Activated CD8-positive, alpha-beta memory T cell treated with anti-CD3 and anti-CD28 coated beads, Interleukin-2, amount 50 U/mL, for 48 hours (primary cell): Measurements from ENCODE around the gene FBXO40.
"Not testable (repeated sequence)": the region's sequence is repeated elsewhere in the genome, so short reads cannot be mapped to it uniquely, and the experiment has no call there.

Experiments used
- DNase-seq: peaks from one replicate; pipeline ENCODE4 v3.0.0-alpha.2; 2020

Gene FBXO40

DNA sequence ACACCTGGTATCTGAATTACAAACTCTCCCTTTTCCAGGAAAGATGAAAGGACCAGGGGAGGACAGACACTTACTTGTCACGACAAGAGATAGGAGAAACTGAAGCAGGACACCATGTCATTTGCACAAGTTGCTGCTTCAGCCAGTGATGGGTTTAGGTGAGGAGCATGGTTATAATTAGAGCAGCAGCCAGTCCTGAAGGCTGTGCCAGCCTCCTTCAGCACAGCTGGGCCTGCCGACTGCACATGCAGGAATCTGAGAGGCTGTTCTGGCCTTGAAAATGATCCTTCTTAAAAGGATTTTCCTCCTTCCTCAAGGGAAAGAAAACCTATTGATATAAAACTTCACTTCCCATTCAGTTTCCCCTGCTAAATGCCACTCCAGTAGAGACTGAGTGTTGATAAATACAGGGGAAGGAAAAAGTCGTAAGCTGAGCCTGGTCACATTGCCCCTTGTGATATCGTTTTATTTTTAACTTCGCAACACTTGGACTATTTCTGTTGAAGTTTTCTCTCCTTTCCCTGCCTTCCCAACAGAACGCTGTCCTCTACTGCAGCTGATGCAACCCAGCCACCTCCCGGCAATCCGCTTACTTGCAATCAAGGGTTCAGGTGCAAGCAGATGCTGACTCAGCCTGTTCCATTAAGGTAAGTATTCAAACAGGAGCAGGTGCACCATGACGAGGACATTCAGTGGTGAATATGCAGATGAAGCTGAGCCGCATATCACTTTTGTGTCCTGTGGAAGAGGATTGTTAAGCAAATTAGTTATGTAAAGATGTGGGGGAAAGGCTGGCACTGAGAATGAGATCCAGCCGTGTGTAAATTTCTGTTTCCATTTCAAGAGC, at the start of gene FBXO40:
FBXO40 (plus strand) TSS at position 524 of the 847 bp plus-strand sequence. CDS start 27,197 bp downstream, outside the sequence.
- no peak for DNase-seq

GRCh38 chr3:121545049-121545573, 48.1 kb upstream of the FBXO40 start:
- no peak for DNase-seq

DNA sequence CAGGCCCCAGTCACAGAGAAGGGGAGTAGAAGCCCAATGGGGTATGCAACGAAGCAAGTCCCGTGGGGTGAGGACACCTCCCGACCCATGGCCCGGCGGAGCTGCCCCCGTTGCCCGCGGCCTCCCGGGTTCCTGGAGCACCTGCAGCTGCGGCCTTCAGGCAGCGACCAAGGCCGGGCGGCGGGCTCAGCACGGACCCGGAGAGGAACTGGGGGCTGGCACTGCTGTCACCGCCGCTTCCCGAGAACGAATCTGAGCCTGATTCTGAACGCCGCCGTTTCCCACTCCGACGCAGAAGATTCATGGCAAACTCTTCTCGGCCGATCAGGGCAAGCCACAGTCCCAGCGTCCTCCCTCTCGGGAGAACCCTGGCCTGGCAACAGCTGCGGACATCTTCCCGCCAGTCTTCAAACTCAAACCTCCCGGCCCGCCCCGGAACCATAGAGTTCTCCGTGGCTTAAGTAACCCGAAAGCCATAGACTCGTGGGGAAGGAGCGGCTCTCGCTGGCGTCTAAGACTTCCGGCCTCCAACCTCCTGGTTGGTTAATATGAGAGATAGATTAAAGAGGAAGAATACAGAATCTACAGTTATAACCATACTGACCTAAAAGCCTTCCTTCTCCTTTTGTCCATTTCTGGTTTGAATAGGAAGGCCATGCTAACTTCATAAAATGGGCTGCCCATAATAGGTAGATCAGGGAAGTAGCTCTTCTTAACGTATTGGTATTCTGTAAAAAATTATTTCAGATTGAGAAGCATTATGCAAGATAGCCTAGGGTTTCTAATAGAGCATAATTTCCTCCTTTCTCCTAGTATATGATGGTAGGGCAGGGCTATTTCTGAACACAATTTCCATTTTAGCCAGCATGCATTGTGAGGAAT, 47.4 kb upstream of the FBXO40 start, which contains the start of gene POLQ:
POLQ (minus strand) TSS at position 415 of the 882 bp plus-strand sequence; CDS start at position 304, 111 bp downstream.
- DNase-seq = peak; percentile 90

GRCh38 chr3:121552379-121552778, 40.8 kb upstream of the FBXO40 start:
- no peak for DNase-seq

DNA sequence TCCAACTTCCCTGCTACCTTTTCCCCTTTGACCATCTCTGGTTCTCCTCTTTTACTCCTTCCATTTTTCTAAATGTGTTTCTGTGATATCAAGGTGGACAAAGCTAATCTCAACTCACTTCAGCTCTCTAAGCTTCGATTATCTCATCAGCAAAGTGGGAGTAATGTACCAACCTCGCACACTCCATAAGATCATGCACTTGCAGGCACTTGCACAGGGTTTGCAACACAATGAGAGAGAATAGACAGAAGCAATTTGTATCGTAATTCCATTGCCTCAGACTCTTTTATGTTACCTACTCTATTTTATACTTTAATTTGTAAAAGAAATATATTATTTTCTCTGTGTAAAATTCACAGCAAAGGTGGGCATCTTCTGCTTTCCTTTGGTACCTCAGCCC, 40.4 kb upstream of the FBXO40 start:
- DNase-seq = no peak

GRCh38 chr3:121557426-121557934, 35.7 kb upstream of the FBXO40 start:
- DNase-seq = no peak

GRCh38 chr3:121562148-121562547, 31.0 kb upstream of the FBXO40 start:
- DNase-seq = no peak

- no peak for DNase-seq
These were observed 26.4 kb upstream of the FBXO40 start for GRCh38 chr3:121566773-121567172.

DNA sequence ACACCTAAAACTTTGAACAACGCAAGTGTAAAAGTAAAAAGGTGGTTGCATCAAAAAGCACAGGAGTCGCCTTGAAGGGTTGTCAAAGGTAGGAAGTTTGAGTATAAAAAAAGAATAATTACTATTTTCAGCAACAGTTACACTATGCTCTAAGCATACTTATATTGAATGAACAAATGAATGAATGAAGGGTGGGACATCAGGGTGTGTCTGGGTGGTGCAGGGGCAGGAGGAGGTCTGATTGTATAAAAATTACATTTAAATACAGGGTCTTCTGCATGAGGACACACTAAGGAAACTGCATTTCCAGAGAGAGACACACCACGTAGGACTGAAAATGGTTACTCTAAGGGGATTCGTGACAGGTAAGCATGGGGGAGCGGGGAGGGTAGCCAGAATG, 25.5 kb upstream of the FBXO40 start, which contains the start of gene ARGFX:
ARGFX (plus strand) TSS at position 301 of the 400 bp plus-strand sequence. CDS start 2,765 bp downstream, outside the sequence.
- DNase-seq = no peak

DNA sequence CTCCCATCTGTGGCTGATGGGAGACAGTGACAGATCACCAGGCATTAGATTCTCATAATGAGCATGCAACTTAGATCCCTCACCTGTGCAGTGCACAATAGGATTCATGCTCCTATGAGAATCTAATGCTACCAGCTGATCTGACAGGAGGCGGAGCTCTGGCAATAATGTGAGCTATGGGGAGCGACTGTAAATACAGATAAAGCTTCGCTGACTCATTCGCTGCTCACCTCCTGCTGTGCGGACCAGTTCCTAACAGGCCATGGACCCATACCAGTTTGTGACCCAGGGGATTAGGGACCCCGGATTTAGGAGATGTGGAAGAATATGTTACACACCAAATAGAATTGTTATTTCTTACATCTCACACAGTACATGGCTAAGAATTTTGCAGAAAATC, 18.7 kb upstream of the FBXO40 start:
- DNase-seq = no peak

GRCh38 chr3:121581691-121582090, 11.5 kb upstream of the FBXO40 start:
- no peak for DNase-seq

DNA sequence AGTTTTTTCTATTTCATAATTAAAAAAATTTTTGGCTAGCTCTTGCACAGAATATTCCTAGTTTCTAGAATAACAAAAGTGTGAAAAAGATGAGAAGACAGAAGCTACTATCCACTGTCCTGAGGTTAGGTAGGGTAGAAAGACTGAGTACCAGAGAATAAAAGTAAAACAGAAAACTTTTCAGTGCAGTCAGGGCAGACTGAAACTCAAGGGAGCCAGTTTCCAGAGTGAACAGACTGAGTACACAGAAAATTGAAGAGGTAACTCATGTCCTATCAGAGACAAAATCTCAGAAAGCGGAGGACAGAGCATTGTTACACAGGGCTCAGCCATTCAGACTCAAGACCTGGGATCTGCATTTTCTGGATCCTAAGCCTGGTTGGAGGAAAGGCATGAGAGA, 8.8 kb upstream of the FBXO40 start:
- DNase-seq = no peak

DNA sequence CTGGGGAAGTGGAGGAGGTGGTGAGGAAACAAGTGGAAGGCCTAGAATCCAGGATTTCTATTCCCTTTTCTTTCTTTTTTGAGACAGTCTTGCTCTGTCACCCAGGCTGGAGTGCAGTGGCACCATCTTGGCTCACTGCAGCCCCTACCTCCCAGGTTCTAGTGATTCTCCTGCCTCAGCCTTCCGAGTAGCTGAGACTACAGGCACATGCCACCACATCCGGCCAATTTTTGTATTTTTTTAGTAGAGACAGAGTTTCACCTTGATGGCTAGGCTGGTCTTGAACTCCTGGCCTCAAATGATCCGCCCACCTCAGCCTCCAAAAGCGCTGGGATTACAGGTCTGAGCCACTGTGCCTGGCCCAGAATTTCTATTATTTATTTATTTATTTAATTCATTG, 627 bp downstream of the FBXO40 start:
- not testable (repeated sequence) for DNase-seq

GRCh38 chr3:121594850-121595249, 1.7 kb downstream of the FBXO40 start:
- no peak for DNase-seq

DNA sequence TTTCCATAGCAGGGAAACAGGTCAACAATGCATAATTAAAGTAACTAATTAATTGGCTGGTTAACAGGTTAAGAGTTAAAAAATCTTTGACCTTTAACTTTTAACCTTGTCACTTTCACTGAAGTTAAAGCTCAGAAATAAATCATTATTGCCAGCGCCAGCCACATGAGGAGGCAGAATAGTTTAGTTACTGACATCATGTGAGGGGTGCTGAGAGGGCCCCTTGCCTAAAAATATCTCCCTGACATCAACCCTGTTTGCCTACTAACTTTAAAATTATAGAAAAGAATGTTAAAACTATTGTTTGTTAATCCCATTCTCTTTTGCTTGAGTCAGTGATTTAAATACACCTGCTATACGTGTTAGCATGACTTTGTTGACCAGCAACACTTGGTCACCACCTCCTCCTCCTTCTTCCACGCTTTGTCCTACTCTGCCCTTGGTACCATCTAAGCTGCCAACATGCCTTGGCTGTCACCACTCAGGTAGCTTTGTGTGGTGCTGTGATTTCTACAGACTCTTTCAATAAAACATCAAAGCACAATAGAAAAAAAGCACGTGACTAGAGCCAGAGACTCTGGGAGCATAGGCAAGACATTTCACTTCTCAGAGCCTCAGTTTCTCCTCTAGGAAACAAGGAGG, 2.7 kb downstream of the FBXO40 start:
- DNase-seq = no peak

DNA sequence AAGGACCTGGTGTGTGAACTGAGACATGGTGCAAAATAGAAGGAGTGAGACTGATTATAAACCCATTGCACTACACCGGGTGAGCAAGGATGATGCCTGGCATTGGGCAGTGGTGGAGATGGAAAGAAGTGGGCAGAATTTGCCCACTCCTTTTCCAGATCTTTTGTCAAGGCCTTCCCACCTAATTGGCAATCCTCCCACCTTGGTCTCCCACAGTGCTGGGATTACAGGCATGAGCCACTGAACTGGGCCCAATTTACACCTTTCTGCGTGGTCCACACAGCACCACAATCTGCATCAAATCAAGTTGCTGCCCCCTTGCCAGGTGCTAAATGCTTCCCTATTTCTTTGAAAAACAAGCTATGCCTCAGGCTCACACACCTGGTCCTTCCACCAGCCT, 5.4 kb downstream of the FBXO40 start:
- DNase-seq = no peak

DNA sequence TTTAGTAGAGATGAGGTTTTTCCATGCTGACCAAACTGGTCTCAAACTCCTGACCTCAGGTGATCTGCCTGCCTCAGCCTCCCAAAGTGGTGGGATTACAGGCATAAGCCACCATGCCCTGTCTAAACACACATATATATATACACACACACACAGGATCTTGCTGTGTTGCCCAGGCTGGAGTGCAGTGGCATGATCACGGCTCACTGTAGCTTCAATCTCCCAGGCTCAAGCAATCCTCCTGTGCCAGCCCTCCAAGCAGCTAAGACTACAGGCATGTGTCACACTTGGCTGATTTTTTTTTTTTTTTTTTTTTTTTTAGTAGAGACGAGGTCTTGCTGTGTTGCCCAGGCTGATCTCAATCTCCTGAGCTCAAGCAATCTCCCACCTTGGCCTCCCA, 6.7 kb downstream of the FBXO40 start:
- not testable (repeated sequence) for DNase-seq

GRCh38 chr3:121601212-121601812, 8.1 kb downstream of the FBXO40 start:
- no peak for DNase-seq

DNA sequence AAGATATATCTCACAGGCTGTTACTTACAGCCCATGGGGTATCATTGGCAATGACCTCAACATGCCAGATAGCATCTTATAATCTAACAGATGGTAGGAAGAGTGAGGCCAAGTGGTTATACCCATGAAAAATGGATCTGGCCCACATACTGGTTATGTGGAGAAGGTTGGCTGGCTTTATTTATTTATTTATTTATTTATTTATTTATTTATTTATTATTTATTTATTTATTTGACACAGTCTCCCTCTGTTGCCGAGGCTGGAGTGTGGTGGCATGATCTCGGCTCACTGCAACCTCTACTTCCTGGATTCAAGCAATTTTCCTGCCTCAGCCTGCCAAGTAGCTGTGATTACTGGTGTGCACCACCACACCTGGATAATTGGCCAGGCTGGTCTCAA, 11.6 kb downstream of the FBXO40 start:
- no peak for DNase-seq

- no peak for DNase-seq
These were observed 12.9 kb downstream of the FBXO40 start for GRCh38 chr3:121606106-121606505.

- DNase-seq = no peak
These were observed 26.5 kb downstream of the FBXO40 start for GRCh38 chr3:121619691-121620090.

GRCh38 chr3:121621491-121621890, 28.3 kb downstream of the FBXO40 start:
- no peak for DNase-seq
